Activated T-helper 1 cell treated with anti-CD3 and anti-CD28 coated beads, Interleukin-12 subunit alpha, Interleukin-12 subunit beta, Interleukin-2, Interleukin-4 antibody, amounts not matched to agents 30 ng/mL and 10 ng/mL and 1 ng/mL, durations not matched to agents 14 hours and 24 hours and 36 hours (primary cell): Measurements from ENCODE around the gene ROCK2. TPM values are rescaled to one million over a fixed set of nuclear protein-coding genes. Genes with fewer than 3 reads are reported as not detected.

Source experiments
- DNase-seq: peaks from one replicate; pipeline ENCODE4 v3.0.0; 2021; ENCODE audit warnings: low spot score
- H3K27ac Mint-ChIP-seq: one replicate; pipeline ENCODE4 v1.8.0; 2021; ENCODE audit warnings: mild to moderate bottlenecking, mixed read lengths
- H3K27me3 Mint-ChIP-seq: one replicate; pipeline ENCODE4 v1.8.0; 2022; ENCODE audit warnings: mild to moderate bottlenecking, moderate library complexity, mixed read lengths; ENCODE audit not compliant: insufficient read depth
- H3K36me3 Mint-ChIP-seq: one replicate; pipeline ENCODE4 v1.8.0; 2021; ENCODE audit warnings: low read depth, mixed read lengths
- H3K4me1 Mint-ChIP-seq: one replicate; pipeline ENCODE4 v1.8.0; 2021; ENCODE audit warnings: low read depth, mixed read lengths
- H3K4me3 Mint-ChIP-seq: one replicate; pipeline ENCODE4 v1.8.0; 2021; ENCODE audit warnings: mild to moderate bottlenecking, moderate library complexity, mixed read lengths
- H3K9me3 Mint-ChIP-seq: one replicate; pipeline ENCODE4 v1.8.0; 2021; ENCODE audit warnings: mixed read lengths
- intact Hi-C: fragments of 100-400 bp; cut with micrococcal nuclease; formaldehyde crosslinking; loops from one replicate; pipeline ENCODE4 v1.15.1; 2024
- total RNA-seq: library from RNA; stranded (reverse); gene quantifications from 2 replicates; pipeline ENCODE4 v1.2.3, GENCODE V29; 2022

Gene ROCK2
- total RNA-seq, 1 donor from 2014 or later: 20.5 TPM

DNA sequence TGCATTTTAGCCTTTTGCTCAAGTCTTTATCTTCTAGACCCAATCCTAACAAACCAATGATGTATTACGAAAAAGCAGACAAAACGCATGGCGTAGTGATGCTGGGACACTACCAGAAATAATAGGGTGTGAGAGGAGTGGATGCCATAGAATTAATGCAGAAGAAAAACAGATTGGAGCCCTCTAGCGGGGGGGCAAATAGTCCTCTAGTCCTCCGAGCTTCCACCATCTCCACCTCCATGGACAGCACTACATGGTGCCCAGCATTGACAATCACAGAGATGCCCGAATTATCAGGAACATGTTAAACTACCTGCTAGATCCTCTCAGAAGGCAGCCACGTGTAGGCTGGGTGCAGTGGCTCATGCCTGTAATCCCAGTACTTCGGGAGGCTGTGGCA is 15.4 kb upstream of the ROCK2 start:
- intact Hi-C loops: no loop called here
- DNase-seq: no peak
- H3K36me3 Mint-ChIP-seq: no peaks in the 10 kb centered on the region
- H3K27me3 Mint-ChIP-seq: peaks cover 4% of the 10 kb centered on the region
- no peak overlapping the region for H3K4me3 Mint-ChIP-seq
- H3K9me3 Mint-ChIP-seq: no peaks in the 10 kb centered on the region
- no peak overlapping the region for H3K27ac Mint-ChIP-seq
- H3K4me1 Mint-ChIP-seq: no peaks in the 10 kb centered on the region

DNA sequence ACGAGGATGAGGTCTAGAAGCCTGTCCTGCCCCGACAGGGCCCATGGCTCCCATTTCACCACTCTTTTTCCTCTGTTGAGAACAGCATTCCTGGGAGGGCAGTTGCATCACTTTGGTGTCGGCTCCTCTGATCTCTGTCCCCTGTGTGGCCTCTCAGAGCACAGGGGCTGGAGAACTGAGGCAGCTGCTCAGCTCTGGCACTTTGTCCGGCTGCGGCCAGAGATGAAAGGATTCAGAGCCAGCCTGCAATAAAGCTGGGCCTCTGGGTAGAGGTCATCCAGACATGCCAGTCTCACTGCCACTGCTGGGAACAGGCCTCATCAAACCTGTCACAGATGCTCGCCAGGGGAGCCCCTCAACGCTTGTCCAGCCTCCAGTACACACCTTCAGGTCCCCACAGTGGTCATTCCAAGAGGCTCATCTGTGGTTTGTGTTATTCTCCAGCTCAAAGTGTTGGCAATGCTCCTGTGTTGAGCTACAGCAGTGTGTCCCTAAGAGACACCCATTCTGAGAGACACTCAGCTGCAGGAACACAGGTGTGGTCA is 13.1 kb upstream of the ROCK2 start:
- H3K27me3 Mint-ChIP-seq: peaks cover 6% of the 10 kb centered on the region

DNA sequence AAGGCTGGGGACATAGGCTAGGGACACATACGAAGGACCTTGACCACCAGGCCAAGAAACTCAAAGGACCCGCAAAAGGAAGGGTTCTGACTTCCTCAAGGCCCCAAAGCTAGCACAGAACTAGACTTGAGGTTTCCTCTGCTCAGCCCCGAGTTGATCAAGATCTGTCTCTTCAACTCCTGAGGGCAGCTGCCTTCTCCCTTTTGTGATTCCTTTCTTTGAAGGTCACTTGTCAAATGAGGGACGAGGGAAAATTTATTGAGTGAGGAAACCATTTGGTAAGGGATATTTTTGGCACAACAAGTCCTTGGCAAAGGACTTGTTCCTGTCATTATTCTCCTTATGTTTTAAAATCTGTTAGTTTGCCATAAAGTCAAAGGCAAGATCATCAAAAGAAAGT is 12.3 kb upstream of the ROCK2 start:
- Mint-ChIP-seq H3K27me3 (peaks cover 6% of the 10 kb centered on the region), H3K9me3 (no peaks in the 10 kb centered on the region), H3K4me3 (no peak overlapping the region), H3K27ac (no peak overlapping the region), H3K36me3 (no peaks in the 10 kb centered on the region), H3K4me1 (no peaks in the 10 kb centered on the region)
- DNase-seq: no peak
- intact Hi-C loops: no loop called here

More for the DNA sequence above, 13.1 kb upstream of the ROCK2 start:
- no peaks in the 10 kb centered on the region for H3K9me3 Mint-ChIP-seq
- intact Hi-C loops: no loop called here
- no peaks in the 10 kb centered on the region for H3K4me1 Mint-ChIP-seq
- no peak overlapping the region for H3K27ac Mint-ChIP-seq
- H3K4me3 Mint-ChIP-seq: no peak overlapping the region
- no peaks in the 10 kb centered on the region for H3K36me3 Mint-ChIP-seq
- DNase-seq: no peak

DNA sequence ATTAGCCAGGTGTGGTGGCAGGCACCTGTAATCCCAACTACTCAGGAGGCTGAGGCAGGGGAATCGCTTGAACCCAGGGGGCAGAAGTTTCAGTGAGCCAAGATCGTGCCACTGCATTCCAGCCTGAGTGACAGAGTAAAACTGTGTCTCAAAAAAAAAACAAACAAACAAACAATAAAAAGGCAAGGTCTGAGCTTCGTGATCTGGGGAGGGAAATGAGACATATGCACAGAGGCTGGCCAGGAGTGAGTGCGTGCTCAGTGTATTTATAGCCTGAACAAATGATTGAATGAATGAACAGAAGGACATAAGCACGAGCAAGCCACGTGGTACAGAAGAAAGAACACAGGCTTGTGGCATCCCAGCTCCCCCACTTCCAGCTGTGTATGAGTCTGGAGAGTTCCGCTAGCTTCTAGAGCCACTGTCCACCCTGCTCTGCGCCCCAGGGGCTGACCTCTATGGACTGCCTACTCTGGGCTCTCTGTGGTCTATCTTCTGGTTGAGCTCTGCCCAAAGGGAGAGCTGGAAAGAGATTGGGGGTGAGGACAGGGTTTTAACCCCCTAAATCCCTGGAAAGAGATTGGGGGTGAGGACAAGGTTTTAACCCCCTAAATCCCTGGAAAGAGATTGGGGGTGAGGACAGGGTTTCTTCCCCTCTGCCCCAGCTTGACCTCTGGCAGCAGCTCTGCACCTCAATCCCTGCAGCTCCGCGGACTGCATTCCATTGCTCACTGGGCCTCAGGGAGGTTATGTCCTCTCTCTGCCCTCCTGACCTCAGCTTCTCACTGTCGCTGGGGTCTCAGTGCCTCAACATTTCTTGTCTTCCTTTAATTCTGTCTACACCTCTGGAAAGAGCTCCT is 11.0 kb upstream of the ROCK2 start:
- intact Hi-C loops: no loop called here
- Mint-ChIP-seq H3K36me3 (no peaks in the 10 kb centered on the region), H3K9me3 (no peaks in the 10 kb centered on the region), H3K27me3 (peaks cover 9% of the 10 kb centered on the region), H3K4me1 (no peaks in the 10 kb centered on the region), H3K4me3 (no peak overlapping the region), H3K27ac (no peak overlapping the region)
- no peak for DNase-seq

DNA sequence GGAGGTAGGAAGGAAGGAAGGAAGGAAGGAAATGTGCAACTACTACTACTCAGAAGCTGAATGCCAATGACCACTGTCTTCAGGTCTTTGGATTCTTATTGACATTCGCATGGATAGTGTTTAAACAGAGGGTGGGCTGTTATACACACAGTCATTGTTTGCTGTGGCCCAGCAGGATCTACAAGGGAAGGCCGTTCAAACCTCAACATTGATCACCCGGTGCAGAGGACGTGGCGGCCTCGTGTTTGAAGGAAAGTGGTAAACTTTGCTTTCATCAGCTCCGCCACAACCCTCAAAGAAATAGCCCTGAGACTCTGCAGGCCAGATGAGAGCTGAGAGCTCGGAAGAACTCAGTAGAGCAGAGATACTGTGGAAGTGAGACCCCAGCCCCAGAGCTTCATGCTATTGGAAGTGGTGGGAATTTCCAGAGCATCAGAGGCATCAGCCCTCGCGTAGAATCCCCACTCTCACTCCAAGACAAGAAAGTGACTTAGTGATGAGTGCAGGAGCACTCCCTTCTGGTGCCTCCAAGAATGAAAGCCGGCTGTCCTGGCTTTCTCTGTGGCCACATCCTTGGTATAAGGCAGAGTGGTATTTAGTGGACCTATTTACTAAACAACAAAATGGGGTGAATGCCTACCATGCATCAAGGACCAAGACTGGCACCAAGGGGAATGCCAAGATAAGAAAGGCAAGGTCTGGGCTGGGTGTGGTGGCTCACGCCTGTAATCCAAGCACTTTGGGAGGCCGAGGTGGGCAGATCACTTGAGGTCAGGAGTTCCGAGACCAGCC is 10.1 kb upstream of the ROCK2 start:
- Mint-ChIP-seq H3K27me3 (peaks cover 15% of the 10 kb centered on the region), H3K27ac (no peak overlapping the region), H3K4me3 (no peak overlapping the region), H3K4me1 (no peaks in the 10 kb centered on the region), H3K36me3 (no peaks in the 10 kb centered on the region), H3K9me3 (no peaks in the 10 kb centered on the region)
- DNase-seq: no peak
- intact Hi-C loops: no loop called here

DNA sequence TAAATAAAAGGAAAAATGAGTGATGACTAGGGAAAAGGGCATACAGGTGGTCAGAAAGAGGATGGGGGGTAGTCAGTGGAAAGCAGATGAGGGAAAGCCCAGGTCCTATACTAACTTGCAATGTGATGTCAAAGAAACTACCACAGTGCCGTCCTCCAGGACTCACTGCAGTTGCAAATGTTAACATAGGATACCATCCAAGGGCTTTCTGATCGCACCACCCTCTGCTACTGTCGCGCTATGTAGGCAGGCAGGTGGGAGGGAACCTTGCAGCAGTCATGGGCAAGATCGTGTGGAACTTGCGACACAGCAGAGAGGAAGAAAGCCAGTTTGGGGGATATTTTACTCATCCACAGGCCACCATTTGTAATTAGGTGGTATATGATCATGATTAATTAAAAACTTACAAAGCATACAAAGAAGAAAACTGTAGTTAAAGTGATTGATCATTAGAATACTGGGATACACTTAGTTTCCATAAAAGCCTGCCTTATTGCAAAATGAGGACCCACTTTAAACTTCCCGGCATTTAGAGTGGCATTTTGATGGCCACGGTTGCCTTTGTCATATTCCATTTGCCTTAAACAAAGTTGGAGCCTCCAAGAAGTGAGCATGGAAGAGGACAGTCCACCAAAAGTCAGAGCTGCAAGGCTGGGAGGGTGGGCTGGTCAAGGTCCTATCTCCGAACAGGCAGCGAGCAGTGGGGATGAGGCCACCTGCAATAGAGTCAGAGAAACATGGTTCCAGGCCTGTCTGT is 8.5 kb upstream of the ROCK2 start:
- no peaks in the 10 kb centered on the region for H3K9me3 Mint-ChIP-seq
- DNase-seq: no peak
- no peak overlapping the region for H3K4me3 Mint-ChIP-seq
- no peaks in the 10 kb centered on the region for H3K4me1 Mint-ChIP-seq
- H3K27ac Mint-ChIP-seq: no peak overlapping the region
- intact Hi-C loops: no loop called here
- H3K36me3 Mint-ChIP-seq: no peaks in the 10 kb centered on the region
- peaks cover 21% of the 10 kb centered on the region for H3K27me3 Mint-ChIP-seq

DNA sequence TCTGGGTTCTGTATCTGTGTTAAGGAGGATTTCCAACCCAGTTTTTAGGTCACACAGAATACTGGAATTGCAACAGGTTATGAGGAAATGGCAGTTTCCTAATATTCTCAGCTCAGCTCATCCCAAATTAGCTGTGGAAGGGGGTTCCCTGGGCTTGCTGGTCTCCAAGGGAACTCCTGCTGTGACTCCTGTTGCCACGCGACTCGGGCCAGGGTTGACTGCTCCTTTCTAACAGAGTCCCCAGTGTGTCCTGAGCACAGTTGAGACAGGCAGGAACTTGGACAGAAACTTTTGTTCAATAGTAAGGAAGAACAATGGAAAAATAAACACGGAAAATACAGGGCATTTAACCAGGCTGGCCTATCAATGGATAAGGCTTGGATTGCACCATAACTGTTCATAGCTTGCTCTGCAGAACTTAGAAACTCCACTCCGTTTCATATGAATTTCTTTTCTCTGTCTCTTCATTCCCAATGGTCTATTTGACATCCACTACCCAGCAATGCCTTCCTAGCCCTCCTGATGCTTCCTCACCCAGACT is 3.8 kb upstream of the ROCK2 start:
- intact Hi-C loops: loop anchor here (10.0 kb wide), 3 partner anchors 407 to 513 kb away; no protein-coding TSS in a partner anchor
- Mint-ChIP-seq H3K4me1 (peaks cover 7% of the 10 kb centered on the region), H3K27ac (no peak overlapping the region), H3K27me3 (peaks cover 23% of the 10 kb centered on the region), H3K9me3 (no peaks in the 10 kb centered on the region), H3K36me3 (peaks cover 2% of the 10 kb centered on the region), H3K4me3 (no peak overlapping the region)
- no peak for DNase-seq

DNA sequence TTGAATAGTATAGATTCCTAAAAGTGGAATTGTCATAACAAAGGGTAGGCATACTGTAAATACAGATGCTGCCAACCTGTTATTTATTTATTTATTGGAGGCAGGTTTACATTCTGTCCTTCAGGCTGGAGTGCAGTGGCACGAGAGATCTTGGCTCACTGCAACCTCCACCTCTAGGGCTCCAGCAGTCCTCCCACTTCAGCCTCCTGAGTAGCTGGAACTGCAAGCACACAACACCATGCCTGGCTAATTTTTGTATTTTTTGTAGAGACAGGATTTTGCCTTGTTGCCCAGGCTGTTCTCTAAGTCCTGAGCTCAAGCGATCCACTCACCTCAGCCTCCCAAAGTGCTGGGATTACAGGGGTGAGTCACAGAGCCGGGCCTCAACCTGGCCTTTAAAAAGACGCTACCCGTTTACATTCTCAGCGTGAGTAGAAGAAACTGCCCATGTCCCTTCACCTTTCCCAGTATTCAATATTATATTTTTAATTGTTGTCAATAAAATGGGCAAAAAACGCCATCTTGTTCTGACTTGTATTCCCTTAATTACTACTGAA is 3.0 kb upstream of the ROCK2 start:
- peaks cover 15% of the 10 kb centered on the region for H3K4me1 Mint-ChIP-seq
- H3K9me3 Mint-ChIP-seq: no peaks in the 10 kb centered on the region
- H3K4me3 Mint-ChIP-seq: no peak overlapping the region
- peaks cover 4% of the 10 kb centered on the region for H3K36me3 Mint-ChIP-seq
- no peak for DNase-seq
- H3K27ac Mint-ChIP-seq: no peak overlapping the region
- peaks cover 23% of the 10 kb centered on the region for H3K27me3 Mint-ChIP-seq
- intact Hi-C loops: loop anchor here (10.0 kb wide), 3 partner anchors 407 to 513 kb away; no protein-coding TSS in a partner anchor

DNA sequence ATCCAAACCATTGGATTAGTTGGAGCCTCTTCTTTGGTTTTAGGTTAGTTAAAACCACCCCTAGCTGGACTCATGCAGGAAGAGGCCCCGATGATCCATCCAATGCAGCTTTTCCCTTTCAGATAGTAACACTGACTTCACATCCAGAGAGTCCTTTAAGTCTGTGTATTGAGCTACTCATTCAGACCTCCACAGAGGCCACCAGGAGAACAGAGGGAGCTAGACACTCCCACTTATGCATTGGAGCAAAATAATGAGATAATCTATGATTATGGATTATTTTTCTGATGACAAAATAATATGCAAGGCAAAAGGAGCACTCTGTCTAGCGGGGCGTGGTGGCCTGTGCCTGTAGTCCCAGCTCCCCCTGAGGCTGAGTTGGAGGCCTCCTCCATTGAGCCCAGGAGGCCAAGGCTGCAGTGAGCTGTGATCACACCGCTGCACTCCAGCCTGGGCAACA is 1.6 kb upstream of the ROCK2 start:
- peaks cover 20% of the 10 kb centered on the region for H3K27me3 Mint-ChIP-seq
- DNase-seq: no peak
- no peak overlapping the region for H3K4me3 Mint-ChIP-seq
- peaks cover 5% of the 10 kb centered on the region for H3K36me3 Mint-ChIP-seq
- no peaks in the 10 kb centered on the region for H3K9me3 Mint-ChIP-seq
- H3K27ac Mint-ChIP-seq: no peak overlapping the region
- H3K4me1 Mint-ChIP-seq: peaks cover 24% of the 10 kb centered on the region
- intact Hi-C loops: loop anchor here (10.0 kb wide), 3 partner anchors 409 to 511 kb away; no protein-coding TSS in a partner anchor

DNA sequence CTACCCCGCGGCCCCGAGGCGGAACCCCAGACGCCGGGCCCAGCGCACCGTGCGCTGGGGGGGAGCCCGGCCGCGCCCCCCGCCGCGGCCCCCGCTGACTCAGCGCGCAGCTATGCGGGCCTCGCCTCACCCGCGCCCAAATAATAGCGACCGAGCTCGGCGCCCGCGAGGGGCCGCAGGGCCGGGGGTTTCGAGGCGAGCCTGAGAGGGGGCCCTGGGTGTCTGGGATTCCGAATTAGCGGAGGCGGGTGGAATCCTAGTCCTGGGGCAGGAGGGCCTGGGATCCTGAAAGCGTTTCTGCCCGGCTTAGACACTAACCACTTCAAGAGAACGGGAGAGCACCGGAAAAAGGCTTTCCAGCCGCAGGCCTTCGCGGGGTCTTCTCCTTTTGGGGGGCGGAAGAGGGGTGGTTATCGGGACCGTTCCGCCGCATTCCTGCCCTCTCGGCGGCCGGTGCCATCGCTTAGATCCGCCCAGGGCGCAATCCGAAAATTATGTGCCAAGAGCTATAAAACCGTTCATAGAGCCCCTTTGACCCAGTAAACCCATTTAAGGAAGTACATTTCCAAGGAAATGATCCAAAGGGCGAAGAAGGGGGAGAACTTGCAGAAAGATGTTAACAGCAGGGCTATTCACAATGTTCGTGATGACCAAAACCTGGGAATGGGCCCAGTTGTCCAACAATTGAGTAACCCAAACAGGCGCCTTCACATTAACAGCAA is 681 bp upstream of the ROCK2 start:
- Mint-ChIP-seq H3K27ac (peak overlapping the region; percentile 83), H3K9me3 (no peaks in the 10 kb centered on the region), H3K36me3 (peaks cover 5% of the 10 kb centered on the region), H3K4me1 (peaks cover 29% of the 10 kb centered on the region), H3K4me3 (peak overlapping the region; percentile 85), H3K27me3 (peaks cover 19% of the 10 kb centered on the region)
- intact Hi-C loops: loop anchor here (1.0 to 10.0 kb wide), 8 partner anchors 73 to 1372 kb away; partner anchors contain the start of genes E2F6, SLC66A3 and TRIB2
- no peak for DNase-seq

DNA sequence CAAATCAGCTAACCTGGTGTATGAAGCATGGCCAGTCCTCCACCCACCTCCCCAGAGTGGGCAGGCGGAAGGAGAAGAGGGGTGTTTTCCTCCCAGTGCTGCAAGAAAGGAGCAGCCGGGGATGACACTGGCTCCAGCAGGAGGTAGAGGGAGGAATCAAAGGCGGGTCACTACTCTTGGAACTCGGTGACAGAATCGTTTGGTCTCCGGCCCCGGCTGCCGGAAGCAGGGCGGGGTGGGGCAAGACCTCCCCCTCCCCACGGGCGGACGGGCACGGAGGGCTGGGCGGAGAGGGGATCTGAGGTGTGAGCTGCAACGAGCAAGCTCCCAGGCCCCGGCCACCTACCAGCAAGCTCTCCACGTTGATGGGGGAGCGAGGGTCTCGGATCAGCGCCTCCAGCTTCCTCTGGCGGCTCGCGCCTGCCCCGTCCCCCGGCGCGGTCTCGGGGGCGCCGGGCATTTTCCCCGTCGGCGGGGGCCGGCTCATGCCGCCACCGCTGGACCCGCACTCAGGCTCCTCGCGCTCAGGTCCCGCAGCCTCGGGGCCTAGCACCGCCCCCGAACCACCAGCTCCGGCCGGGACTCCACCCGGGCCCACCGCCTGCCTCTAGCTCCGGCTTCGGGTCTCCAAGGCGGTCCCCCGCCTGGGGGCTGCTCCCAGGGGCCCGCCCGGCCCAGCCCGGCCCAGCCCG is 640 bp downstream of the ROCK2 start:
- Mint-ChIP-seq H3K4me1 (peaks cover 38% of the 10 kb centered on the region), H3K4me3 (peak overlapping the region; percentile 99), H3K36me3 (peaks cover 6% of the 10 kb centered on the region), H3K27me3 (peaks cover 12% of the 10 kb centered on the region), H3K9me3 (no peaks in the 10 kb centered on the region), H3K27ac (peak overlapping the region; percentile 95)
- DNase-seq: peak; percentile 19
- intact Hi-C loops: loop anchor here (1.0 to 10.0 kb wide), 9 partner anchors 71 to 1374 kb away; partner anchors contain the start of genes SLC66A3 and TRIB2
